IMR-90 (cell line): ENCODE results near the gene EZR.

Experiments used
- BHLHE40 ChIP-seq: fragments of 150-350 bp; IDR thresholded peaks from 2 replicates; pipeline ENCODE4 v1.6.1; 2016; ENCODE audit warnings: mild to moderate bottlenecking, low read depth, low read length
- CTCF ChIP-seq: conservative IDR thresholded peaks from 2 replicates; pipeline ENCODE4 v1.5.1; 2012; ENCODE audit warnings: mild to moderate bottlenecking, low read depth, low read length, improper control_type of control experiment
- ELK1 ChIP-seq: fragments of 150-350 bp; IDR thresholded peaks from 2 replicates; pipeline ENCODE4 v1.6.1; 2016; ENCODE audit warnings: low read depth, mild to moderate bottlenecking, low read length, moderate library complexity, borderline replicate concordance
- FOS ChIP-seq: fragments of 150-350 bp; IDR thresholded peaks from 2 replicates; pipeline ENCODE4 v1.6.1; 2016; ENCODE audit warnings: low read depth, low read length
- MAFK ChIP-seq: IDR thresholded peaks from 2 replicates; pipeline ENCODE4 v1.6.1; 2012; ENCODE audit warnings: low read depth, low read length, improper control_type of control experiment
- MAZ ChIP-seq: IDR thresholded peaks from 2 replicates; pipeline ENCODE4 v1.6.1; 2012; ENCODE audit warnings: low read depth, mild to moderate bottlenecking, low read length, improper control_type of control experiment, moderate library complexity, borderline replicate concordance
- NFE2L2 ChIP-seq: fragments of 150-350 bp; IDR thresholded peaks from 2 replicates; pipeline ENCODE4 v1.6.1; 2016; ENCODE audit warnings: low read depth, mild to moderate bottlenecking, low read length
- POLR2A ChIP-seq: IDR thresholded peaks from 2 replicates; pipeline ENCODE4 v1.6.1; 2012; ENCODE audit warnings: mild to moderate bottlenecking, low read depth, low read length
- RAD21 ChIP-seq: IDR thresholded peaks from 2 replicates; pipeline ENCODE4 v1.6.1; 2012; ENCODE audit warnings: low read length, improper control_type of control experiment
- RFX5 ChIP-seq: IDR thresholded peaks from 2 replicates; pipeline ENCODE4 v1.8.0; 2012; ENCODE audit warnings: low read depth, mild to moderate bottlenecking, low read length, moderate library complexity
- SMC3 ChIP-seq: fragments of 150-350 bp; IDR thresholded peaks from 2 replicates; pipeline ENCODE4 v1.6.1; 2016; ENCODE audit warnings: low read depth, mild to moderate bottlenecking, antibody characterized with exemption, low read length, moderate library complexity

GRCh38 chr6:158781692-158782373 is 37.3 kb downstream of the EZR start:
- TF ChIP-seq SMC3 (no peak), CTCF (no peak), POLR2A (no peak), RFX5 (no peak), MAFK (no peak), BHLHE40 (no peak), MAZ (no peak), NFE2L2 (no peak), ELK1 (no peak), RAD21 (no peak), FOS (no peak)
